GM12874 (cell line): ENCODE data around the gene MGMT.

Experiments
- TF ChIP-seq, protein P1 (sequence below): IDR thresholded peaks from 2 replicates; pipeline ENCODE4 v1.5.1; 2011; ENCODE audit warnings: low read depth, mild to moderate bottlenecking, control low read depth, low read length, moderate library complexity; ENCODE audit not compliant: insufficient read depth

Gene MGMT

DNA sequence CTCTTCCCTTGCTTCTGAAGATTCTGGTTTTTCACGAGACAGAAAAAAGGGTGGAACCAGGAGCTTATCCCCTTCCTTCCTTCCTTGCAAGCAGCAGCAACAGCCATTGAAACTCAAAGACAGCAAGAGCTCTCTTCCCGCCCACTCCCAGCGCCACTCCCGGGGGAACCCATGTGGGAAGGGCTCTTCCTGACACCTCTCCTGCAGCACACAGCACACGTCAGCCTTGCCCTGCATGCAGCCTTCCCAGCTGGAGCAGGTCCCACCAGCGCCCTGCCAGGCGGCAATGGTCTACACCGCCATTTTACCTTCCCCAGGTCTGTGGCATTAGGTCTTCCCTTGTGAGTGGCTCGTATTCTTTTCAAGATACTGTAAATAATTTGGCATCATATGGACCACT is 161.8 kb downstream of the MGMT start:
- TF ChIP-seq, protein P1, sequence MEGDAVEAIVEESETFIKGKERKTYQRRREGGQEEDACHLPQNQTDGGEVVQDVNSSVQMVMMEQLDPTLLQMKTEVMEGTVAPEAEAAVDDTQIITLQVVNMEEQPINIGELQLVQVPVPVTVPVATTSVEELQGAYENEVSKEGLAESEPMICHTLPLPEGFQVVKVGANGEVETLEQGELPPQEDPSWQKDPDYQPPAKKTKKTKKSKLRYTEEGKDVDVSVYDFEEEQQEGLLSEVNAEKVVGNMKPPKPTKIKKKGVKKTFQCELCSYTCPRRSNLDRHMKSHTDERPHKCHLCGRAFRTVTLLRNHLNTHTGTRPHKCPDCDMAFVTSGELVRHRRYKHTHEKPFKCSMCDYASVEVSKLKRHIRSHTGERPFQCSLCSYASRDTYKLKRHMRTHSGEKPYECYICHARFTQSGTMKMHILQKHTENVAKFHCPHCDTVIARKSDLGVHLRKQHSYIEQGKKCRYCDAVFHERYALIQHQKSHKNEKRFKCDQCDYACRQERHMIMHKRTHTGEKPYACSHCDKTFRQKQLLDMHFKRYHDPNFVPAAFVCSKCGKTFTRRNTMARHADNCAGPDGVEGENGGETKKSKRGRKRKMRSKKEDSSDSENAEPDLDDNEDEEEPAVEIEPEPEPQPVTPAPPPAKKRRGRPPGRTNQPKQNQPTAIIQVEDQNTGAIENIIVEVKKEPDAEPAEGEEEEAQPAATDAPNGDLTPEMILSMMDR: no peak

DNA sequence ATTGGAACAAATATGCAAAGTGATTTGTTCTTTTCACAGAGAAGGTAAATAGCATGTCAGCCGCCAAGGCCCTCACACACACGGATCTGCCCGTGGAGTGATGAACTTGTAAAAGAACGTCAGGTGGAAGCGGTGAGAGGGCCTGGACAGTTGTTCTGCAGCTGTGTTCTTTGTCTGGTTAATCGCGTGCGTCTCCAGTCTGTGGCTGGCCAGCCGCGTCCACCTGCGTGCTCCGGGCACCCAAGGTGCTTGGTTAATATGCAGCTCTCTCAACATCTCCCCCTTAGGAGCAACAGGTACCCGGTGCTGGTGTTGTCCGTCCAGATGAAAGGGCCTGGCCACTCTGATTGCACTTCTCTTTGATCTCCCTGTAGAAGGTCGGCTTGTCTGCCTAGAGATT is 162.9 kb downstream of the MGMT start:
- TF ChIP-seq, protein P1: no peak

DNA sequence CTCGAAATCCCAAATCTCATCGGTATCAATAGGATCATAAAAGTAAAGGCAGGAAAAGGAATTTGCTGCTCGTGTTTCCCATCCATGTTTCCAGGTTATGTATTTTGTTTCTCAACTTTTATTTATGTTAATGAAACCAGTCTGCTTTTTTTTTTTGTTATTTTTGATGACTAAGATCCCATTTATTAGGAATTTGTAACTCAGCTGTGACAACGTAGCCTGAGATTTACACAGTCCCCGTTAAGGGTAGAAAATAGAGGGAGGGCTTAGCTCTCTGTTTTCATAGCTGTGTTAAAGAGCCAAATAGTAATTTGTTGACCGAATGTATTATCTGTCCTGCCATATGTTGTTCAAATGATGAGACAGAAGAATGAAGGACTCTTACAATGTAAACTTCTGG is 164.0 kb downstream of the MGMT start:
- TF ChIP-seq, protein P1: no peak

DNA sequence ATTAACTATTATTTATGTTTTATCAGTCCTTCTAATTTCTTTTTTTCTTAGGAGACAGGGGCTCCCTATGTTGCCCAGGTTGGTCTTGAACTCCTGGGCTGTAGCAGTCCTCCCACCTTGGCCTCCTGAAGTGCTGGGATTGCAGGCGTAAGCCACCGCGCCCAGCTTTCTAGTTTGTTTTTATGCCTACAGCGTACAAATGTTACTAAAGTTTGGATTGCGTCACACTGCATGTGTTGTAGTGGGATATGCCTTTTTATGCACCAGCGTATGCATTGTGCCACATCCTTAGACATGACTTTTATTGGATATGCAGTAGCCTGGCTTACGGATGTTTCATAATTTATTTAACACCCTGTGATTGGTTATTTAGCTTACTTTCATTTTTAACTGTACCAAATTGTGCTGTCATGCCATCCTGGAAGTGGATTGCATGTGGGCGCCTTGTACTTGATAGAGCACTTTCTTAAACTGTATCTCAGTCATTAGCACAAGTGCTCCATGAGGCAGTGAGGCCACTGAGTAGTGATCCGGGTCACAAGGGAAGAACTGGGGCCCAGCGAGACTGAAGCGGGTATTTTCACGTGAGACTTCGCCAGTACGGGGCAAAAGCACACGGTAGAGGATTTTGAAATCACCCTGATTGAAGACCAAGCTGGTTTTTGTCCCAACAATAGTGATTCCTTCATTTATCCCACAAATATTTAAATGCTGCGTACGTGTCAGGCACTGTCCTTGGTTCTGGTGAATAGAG is 165.0 kb downstream of the MGMT start:
- TF ChIP-seq, protein P1: no peak

DNA sequence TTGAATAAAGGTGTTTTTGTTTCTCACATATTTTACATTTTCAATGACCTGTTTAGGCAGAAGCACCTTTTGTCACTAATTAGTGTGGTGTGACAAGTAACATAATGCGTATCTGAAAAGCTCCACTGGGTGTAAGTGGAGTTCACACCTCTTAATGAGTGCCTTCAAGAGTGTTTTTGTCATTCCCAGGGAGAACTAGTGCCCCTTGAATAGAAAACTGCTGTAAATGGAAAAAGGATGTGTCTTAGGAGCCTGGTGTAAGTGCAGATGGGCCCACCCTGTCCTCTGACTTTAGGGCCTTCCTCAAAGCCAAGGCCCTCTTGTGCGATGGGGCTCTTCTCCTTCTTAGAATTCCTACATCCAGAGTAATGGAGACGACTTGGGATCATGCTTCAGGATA is 170.0 kb downstream of the MGMT start:
- TF ChIP-seq, protein P1: no peak

DNA sequence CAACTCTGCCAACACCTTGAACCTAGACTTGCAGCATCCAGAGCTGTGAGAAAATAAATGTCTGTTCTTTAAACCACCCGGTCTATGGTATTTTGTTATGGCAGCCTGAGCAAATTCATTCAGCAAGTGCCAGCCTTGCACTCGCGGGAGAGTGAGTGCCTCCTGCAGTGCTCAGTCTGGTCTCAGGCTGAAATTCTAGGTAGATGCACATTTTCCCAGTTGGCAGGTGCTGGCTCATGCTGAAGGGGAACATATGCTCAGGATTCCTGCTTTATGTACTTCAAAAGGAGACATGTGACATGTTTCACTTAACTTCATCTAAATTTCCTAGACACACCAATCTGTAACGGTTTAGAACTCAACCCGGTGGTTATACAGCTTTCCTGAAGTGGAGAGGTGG is 170.8 kb downstream of the MGMT start:
- TF ChIP-seq, protein P1: no peak

DNA sequence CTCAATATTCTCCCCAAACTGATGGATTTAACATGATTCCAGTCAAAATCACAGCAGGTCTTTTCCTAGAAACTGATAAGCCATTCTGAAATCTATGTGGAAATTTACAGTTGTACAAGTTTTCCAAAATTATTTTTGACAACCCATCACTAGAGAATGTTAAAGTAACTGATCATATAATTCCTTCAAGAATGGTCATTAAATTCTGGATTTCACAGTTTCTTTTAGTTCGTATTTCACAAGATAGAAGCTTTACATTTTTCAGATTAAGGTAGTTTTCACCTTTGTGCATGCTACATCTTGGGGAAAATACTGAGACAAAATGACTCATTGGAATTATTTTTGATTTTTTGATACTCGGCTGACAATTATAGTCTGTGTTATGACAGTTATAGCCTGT is 174.3 kb downstream of the MGMT start:
- TF ChIP-seq, protein P1: no peak

DNA sequence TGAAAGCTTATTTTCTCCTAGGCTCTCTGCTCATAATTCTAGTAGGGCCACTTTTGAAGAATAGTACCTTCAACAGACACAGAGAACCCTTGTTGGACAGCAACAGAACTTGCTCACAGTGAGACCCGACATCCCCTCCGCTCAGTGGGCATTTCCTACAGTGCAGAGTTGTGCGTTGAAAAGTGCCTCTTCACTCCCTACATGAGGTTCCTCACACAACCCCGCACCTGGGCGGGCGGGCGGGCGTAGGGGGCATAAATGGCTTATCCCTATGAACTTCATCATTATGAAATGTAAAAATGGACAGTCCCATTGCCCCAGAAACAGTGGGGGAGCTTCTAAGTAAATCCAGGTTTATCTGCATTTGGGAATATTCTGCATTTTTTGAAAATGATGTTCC is 174.9 kb downstream of the MGMT start:
- TF ChIP-seq, protein P1: no peak
